UCSD-AML1 (cell line): Measurements from ENCODE around the gene NBPF20.
A peak's percentile ranks its signal among the peaks of the same experiment; 100 is the strongest.
"Not testable (repeated sequence)": the region's sequence is repeated elsewhere in the genome, so short reads cannot be mapped to it uniquely, and the experiment has no call there.

Experiments used
- DNase-seq: peaks from one replicate; lab custom pipeline; 2025; ENCODE audit not compliant: unreplicated experiment; lab: John Stamatoyannopoulos, UW

Gene NBPF20

DNA sequence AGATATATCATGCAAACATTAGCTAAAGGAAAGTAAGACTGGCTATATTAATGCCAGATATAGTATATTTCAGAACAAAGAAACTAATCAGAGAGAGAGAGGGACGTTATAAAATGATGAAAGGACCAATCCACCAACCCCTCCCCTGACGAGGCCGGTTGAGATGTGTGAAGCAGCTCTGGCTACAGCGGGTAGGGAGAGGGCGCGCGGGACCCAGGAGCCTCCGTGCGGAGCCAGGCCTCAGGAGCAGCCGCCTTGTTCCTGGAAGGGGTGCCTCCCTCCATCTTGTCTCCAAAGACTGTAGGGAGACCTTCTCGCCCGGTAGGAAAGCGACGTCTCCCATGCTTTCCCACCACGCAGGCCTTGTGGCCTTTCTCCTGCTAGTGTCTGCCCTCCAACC lies 5.4 kb upstream of the NBPF20 start:
- not testable (repeated sequence) for DNase-seq

GRCh38 chr1:145429329-145429728 lies 3.9 kb upstream of the NBPF20 start:
- not testable (repeated sequence) for DNase-seq

DNA sequence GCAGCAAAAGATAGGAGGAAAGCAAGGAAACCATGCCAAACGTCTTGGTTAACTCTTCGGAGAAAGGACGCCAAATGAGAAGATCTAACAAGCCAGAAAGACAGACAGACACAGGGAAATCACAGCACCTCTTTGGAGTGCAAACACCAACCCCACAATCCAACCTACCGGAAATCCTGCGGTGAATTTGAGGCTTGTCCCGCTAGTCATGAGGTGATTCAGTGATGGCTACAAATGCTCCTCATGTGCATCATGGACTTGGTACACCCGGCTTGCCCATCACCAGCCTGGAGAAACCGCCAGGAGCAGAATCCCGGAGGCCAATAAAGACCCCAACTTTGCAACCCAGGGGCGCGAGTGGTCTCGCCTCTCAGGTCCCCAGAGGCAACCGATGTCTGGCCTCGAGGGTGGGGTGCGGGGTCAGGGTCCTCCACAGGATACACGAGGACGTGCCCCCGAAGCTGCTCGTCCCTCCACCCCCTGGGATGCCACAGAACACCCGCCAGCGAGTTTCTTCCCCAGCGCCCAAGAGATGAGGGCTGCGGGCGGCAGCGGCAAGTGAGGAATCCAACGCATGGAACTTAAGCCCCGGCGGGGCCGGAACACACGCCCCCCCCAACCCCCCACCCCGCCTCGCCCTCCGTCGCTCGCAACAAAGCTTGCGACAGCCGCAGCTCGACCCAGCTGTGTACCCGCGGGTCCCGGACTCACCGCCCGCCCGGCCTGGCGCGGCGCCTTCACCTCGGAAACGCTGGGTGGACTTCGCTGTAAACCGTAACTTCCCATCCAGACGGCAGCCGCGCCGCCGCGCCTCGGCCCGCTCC lies 579 bp downstream of the NBPF20 start:
- peak; percentile 10 for DNase-seq

DNA sequence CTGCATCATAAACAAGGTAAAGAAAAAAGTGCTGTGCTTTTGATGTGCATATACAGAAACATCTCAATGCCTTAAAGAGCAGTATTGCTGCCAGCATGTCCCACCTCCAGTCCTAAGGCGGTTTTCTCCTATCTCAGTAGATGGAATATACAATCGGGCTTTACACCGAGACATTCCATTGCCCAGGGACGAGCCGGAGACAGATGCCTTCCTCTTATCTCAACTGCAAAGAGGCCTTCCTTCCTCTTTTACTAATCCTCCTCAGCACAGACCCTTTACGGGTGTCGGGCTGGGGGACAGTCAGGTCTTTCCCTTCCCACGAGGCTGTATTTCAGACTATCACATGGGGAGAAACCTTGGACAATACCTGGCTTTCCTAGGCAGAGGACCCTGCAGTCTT lies 10.3 kb downstream of the NBPF20 start:
- not testable (repeated sequence) for DNase-seq

DNA sequence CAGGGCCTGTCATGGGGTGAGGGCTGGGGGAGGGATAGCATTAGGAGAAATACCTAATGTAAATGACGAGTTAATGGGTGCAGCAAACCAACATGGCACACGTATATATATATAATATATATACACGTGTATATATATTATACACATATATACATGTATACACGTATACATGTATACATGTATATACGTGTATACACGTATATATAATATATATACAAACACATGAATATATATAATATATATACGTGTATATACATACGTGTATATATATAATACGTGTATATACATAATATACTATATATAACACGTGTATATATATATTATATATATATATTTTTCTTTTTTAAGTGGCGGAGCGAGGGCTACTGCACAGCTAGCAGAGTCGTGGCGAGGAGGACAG lies 18.1 kb downstream of the NBPF20 start:
- DNase-seq = not testable (repeated sequence)

- DNase-seq = not testable (repeated sequence)
Observed at GRCh38 chr1:145404949-145405348, 20.5 kb downstream of the NBPF20 start.

GRCh38 chr1:145400701-145401100 lies 24.7 kb downstream of the NBPF20 start:
- not testable (repeated sequence) for DNase-seq
